Measurements from ENCODE around the gene PBX1. TPM values are rescaled to one million over a fixed set of nuclear protein-coding genes. Genes with fewer than 3 reads are reported as not detected.
A peak's percentile ranks its signal among the peaks of the same experiment; 100 is the strongest.

Gene PBX1
- total and polyA plus RNA-seq, 2 experiments from 2014 or later = 40.0 to 104 TPM

DNA sequence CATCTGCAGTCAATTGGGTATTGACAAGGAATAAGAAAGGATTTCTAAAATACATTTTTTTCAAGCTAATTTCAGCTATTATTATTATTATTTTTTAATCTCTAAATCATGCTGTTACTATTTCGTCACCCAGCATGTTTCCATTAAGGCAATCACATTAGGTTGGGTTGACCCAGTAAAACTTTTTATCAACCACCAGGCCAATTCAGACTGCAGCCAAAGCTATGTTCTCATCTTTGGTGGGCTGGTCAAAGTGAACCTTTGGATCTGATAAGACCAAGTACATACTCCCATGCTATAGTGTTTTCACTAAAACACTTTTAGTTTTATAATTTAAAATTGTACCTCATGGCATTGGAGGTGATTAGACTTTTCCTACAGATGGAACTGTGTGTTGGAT lies 198.6 kb downstream of the PBX1 start:
- no peaks in the 10 kb centered on the region for H3K9me3 Mint-ChIP-seq
- Histone ChIP-seq H3K27ac (ENCODE audit: low read depth) (no peak overlapping the region), H4K20me1 (replicated peaks; ENCODE audit: insufficient read depth) (peaks cover 17% of the 10 kb centered on the region), H2AFZ (no peak overlapping the region), H3F3A (replicated peaks; ENCODE audit: low read depth) (no peaks in the 10 kb centered on the region), H3K36me3 (ENCODE audit: insufficient read depth) (no peaks in the 10 kb centered on the region), H3K4me1 (ENCODE audit: insufficient read depth) (peaks cover 37% of the 10 kb centered on the region), H3K4me3 (no peak overlapping the region), H3K79me2 (replicated peaks; ENCODE audit: insufficient read depth) (peaks cover 93% of the 10 kb centered on the region), H3K27me3 (ENCODE audit: insufficient read depth) (no peaks in the 10 kb centered on the region), H3K9me2 (ENCODE audit: insufficient read depth) (no peaks in the 10 kb centered on the region), H3K4me2 (no peak overlapping the region)
- DNase-seq (ENCODE audit: low spot score) = no peak
- ATAC-seq = no peak
- H3K27me3 Mint-ChIP-seq (ENCODE audit: insufficient read depth, low read depth, poor library complexity) = peaks cover 5% of the 10 kb centered on the region
- peaks cover 5% of the 10 kb centered on the region; the same call in 2 of the 3 replicates for H3K36me3 Mint-ChIP-seq (ENCODE audit: low read depth)
- TF ChIP-seq EZH2phosphoT487 (IDR thresholded peaks at IDR 0.05; ENCODE audit: unreplicated experiment) (no peak), CREB1 (CRISPR knock-in tag; IDR thresholded peaks at IDR 0.05; ENCODE audit: low read depth) (no peak), JUNB (IDR thresholded peaks at IDR 0.05; ENCODE audit: unreplicated experiment) (no peak), CTCF (conservative IDR thresholded peaks at IDR 0.05; ENCODE audit: low read depth in 2 of 2) (no peak), NANOG (IDR thresholded peaks at IDR 0.05; ENCODE audit: borderline replicate concordance) (no peak), POLR2AphosphoS5 (IDR thresholded peaks at IDR 0.05; ENCODE audit: low read depth) (no peak), ZNF331 (CRISPR knock-in tag; IDR thresholded peaks at IDR 0.05; ENCODE audit: low read depth) (no peak), EZH2 (IDR thresholded peaks at IDR 0.05; ENCODE audit: low read depth, unreplicated experiment) (no peak), STAT1 (IDR thresholded peaks at IDR 0.05; ENCODE audit: unreplicated experiment) (no peak), ZNF114 (CRISPR knock-in tag; IDR thresholded peaks at IDR 0.05) (no peak), ETS1 (IDR thresholded peaks at IDR 0.05) (no peak)
- TF ChIP-seq, protein P1, sequence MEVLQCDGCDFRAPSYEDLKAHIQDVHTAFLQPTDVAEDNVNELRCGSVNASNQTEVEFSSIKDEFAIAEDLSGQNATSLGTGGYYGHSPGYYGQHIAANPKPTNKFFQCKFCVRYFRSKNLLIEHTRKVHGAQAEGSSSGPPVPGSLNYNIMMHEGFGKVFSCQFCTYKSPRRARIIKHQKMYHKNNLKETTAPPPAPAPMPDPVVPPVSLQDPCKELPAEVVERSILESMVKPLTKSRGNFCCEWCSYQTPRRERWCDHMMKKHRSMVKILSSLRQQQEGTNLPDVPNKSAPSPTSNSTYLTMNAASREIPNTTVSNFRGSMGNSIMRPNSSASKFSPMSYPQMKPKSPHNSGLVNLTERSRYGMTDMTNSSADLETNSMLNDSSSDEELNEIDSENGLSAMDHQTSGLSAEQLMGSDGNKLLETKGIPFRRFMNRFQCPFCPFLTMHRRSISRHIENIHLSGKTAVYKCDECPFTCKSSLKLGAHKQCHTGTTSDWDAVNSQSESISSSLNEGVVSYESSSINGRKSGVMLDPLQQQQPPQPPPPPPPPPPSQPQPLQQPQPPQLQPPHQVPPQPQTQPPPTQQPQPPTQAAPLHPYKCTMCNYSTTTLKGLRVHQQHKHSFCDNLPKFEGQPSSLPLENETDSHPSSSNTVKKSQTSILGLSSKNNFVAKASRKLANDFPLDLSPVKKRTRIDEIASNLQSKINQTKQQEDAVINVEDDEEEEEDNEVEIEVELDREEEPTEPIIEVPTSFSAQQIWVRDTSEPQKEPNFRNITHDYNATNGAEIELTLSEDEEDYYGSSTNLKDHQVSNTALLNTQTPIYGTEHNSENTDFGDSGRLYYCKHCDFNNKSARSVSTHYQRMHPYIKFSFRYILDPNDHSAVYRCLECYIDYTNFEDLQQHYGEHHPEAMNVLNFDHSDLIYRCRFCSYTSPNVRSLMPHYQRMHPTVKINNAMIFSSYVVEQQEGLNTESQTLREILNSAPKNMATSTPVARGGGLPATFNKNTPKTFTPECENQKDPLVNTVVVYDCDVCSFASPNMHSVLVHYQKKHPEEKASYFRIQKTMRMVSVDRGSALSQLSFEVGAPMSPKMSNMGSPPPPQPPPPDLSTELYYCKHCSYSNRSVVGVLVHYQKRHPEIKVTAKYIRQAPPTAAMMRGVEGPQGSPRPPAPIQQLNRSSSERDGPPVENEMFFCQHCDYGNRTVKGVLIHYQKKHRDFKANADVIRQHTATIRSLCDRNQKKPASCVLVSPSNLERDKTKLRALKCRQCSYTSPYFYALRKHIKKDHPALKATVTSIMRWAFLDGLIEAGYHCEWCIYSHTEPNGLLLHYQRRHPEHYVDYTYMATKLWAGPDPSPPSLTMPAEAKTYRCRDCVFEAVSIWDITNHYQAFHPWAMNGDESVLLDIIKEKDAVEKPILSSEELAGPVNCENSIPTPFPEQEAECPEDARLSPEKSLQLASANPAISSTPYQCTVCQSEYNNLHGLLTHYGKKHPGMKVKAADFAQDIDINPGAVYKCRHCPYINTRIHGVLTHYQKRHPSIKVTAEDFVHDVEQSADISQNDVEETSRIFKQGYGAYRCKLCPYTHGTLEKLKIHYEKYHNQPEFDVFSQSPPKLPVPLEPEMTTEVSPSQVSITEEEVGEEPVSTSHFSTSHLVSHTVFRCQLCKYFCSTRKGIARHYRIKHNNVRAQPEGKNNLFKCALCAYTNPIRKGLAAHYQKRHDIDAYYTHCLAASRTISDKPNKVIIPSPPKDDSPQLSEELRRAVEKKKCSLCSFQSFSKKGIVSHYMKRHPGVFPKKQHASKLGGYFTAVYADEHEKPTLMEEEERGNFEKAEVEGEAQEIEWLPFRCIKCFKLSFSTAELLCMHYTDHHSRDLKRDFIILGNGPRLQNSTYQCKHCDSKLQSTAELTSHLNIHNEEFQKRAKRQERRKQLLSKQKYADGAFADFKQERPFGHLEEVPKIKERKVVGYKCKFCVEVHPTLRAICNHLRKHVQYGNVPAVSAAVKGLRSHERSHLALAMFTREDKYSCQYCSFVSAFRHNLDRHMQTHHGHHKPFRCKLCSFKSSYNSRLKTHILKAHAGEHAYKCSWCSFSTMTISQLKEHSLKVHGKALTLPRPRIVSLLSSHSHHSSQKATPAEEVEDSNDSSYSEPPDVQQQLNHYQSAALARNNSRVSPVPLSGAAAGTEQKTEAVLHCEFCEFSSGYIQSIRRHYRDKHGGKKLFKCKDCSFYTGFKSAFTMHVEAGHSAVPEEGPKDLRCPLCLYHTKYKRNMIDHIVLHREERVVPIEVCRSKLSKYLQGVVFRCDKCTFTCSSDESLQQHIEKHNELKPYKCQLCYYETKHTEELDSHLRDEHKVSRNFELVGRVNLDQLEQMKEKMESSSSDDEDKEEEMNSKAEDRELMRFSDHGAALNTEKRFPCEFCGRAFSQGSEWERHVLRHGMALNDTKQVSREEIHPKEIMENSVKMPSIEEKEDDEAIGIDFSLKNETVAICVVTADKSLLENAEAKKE (CRISPR knock-in tag; IDR thresholded peaks at IDR 0.05) = no peak
- TF ChIP-seq, protein P2, sequence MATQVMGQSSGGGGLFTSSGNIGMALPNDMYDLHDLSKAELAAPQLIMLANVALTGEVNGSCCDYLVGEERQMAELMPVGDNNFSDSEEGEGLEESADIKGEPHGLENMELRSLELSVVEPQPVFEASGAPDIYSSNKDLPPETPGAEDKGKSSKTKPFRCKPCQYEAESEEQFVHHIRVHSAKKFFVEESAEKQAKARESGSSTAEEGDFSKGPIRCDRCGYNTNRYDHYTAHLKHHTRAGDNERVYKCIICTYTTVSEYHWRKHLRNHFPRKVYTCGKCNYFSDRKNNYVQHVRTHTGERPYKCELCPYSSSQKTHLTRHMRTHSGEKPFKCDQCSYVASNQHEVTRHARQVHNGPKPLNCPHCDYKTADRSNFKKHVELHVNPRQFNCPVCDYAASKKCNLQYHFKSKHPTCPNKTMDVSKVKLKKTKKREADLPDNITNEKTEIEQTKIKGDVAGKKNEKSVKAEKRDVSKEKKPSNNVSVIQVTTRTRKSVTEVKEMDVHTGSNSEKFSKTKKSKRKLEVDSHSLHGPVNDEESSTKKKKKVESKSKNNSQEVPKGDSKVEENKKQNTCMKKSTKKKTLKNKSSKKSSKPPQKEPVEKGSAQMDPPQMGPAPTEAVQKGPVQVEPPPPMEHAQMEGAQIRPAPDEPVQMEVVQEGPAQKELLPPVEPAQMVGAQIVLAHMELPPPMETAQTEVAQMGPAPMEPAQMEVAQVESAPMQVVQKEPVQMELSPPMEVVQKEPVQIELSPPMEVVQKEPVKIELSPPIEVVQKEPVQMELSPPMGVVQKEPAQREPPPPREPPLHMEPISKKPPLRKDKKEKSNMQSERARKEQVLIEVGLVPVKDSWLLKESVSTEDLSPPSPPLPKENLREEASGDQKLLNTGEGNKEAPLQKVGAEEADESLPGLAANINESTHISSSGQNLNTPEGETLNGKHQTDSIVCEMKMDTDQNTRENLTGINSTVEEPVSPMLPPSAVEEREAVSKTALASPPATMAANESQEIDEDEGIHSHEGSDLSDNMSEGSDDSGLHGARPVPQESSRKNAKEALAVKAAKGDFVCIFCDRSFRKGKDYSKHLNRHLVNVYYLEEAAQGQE (IDR thresholded peaks at IDR 0.05; ENCODE audit: unreplicated experiment) = no peak
- H3K27ac Mint-ChIP-seq = peak overlapping the region; percentile 56; the same call in 1 of the 2 replicates
- H3K4me3 Mint-ChIP-seq = no peak overlapping the region
- peaks cover 58% of the 10 kb centered on the region for H3K4me1 Mint-ChIP-seq

Measured in GM23338 (cell line).